H1 (cell line): ENCODE results near the gene TFDP1. TPM values are rescaled to one million over a fixed set of nuclear protein-coding genes. Genes with fewer than 3 reads are reported as not detected.
"Not testable (repeated sequence)": the region's sequence is repeated elsewhere in the genome, so short reads cannot be mapped to it uniquely, and the experiment has no call there.

Experiments used
- CTCF ChIA-PET: fragments of 300-600 bp; sonication (Branson Sonifier 250); formaldehyde crosslinking; loops from one replicate; lab custom pipeline; 2021; ENCODE audit not compliant: partially characterized antibody; lab: Charles Lee
- POLR2A ChIA-PET: fragments of 300-600 bp; sonication (Branson Sonifier 250); formaldehyde crosslinking; loops from one replicate; lab custom pipeline; 2021; ENCODE audit warnings: inconsistent platforms; ENCODE audit not compliant: partially characterized antibody; lab: Charles Lee
- DNase-seq, 2 experiments: peaks; one replicate each; pipeline versions ENCODE4 v3.0.0 to v3.0.0-alpha.2; 2010 to 2022; ENCODE audit warnings: low spot score in 2 of 2, low read depth in 1 of 2, mixed read lengths in 1 of 2
- FAIRE-seq: peaks from 2 replicates; lab custom pipeline; 2011; peaks lifted over from hg19 to GRCh38; lab: Jason Lieb, UNC
- H2AFZ ChIP-seq: 2 replicates; pipeline ENCODE4 v1.8.1; 2012; ENCODE audit warnings: low read length, inconsistent platforms
- H2AK5ac ChIP-seq: 2 replicates; pipeline ENCODE4 v1.6.1; 2013; ENCODE audit warnings: low read depth, low read length
- H2BK120ac ChIP-seq: replicated peaks from 2 replicates; pipeline ENCODE3; 2013; ENCODE audit warnings: low read depth, low read length, inconsistent platforms
- H2BK12ac ChIP-seq: 2 replicates; pipeline ENCODE4 v1.6.1; 2013; ENCODE audit warnings: low read depth, low read length
- H2BK15ac ChIP-seq: 2 replicates; pipeline ENCODE4 v1.6.1; 2013; ENCODE audit warnings: low read length
- H2BK20ac ChIP-seq: 2 replicates; pipeline ENCODE4 v1.6.1; 2013; ENCODE audit warnings: low read length
- H2BK5ac ChIP-seq: 2 replicates; pipeline ENCODE4 v1.6.1; 2013; ENCODE audit warnings: low read depth, low read length
- H3K14ac ChIP-seq: 2 replicates; pipeline ENCODE4 v1.6.1; 2013; ENCODE audit warnings: inconsistent platforms; ENCODE audit not compliant: insufficient read length
- H3K18ac ChIP-seq: 2 replicates; pipeline ENCODE4 v1.6.1; 2013; ENCODE audit warnings: low read length; ENCODE audit errors: extremely low read depth
- H3K23ac ChIP-seq: 2 replicates; pipeline ENCODE4 v1.6.1; 2013; ENCODE audit warnings: inconsistent platforms; ENCODE audit not compliant: insufficient read length
- H3K23me2 ChIP-seq: 2 replicates; pipeline ENCODE4 v1.6.1; 2013; ENCODE audit warnings: low read depth, low read length
- H3K27ac ChIP-seq: 2 replicates; pipeline ENCODE4 v1.6.1; 2011; ENCODE audit warnings: low read depth, low read length, inconsistent platforms
- H3K27me3 ChIP-seq, 4 experiments: replicated peaks in 1 of 4; 1 replicate in 1 of 4; 2 replicates in 3 of 4; pipeline versions ENCODE4 v1.6.1 to v1.8.1; 2011 to 2013; ENCODE audit warnings: low read length in 3 of 4, mild to moderate bottlenecking in 3 of 4, inconsistent platforms in 2 of 4, mixed read lengths in 2 of 4, moderate library complexity in 1 of 4; ENCODE audit not compliant: control insufficient read depth in 3 of 4, insufficient read depth in 3 of 4; ENCODE audit errors: extremely low read depth in 1 of 4
- H3K36me3 ChIP-seq, 4 experiments: 2 replicates each; pipeline versions ENCODE4 v1.6.1 to v1.8.1; 2011 to 2013; ENCODE audit warnings: mild to moderate bottlenecking in 4 of 4, low read length in 3 of 4, moderate library complexity in 2 of 4, control low read depth in 1 of 4, inconsistent platforms in 1 of 4; ENCODE audit not compliant: insufficient read depth in 4 of 4, control insufficient read depth in 2 of 4
- H3K4ac ChIP-seq: replicated peaks from 2 replicates; pipeline ENCODE3; 2013; ENCODE audit warnings: low read length, low read depth, mixed read lengths, inconsistent platforms; ENCODE audit not compliant: insufficient read length
- H3K4me1 ChIP-seq, 4 experiments: replicated peaks in 1 of 4; 1 replicate in 1 of 4; 2 replicates in 3 of 4; pipeline versions ENCODE4 v1.6.1 to v1.8.1; 2011 to 2013; ENCODE audit warnings: low read length in 3 of 4, inconsistent platforms in 2 of 4, mixed read lengths in 1 of 4; ENCODE audit not compliant: insufficient read depth in 4 of 4, control insufficient read depth in 3 of 4
- H3K4me2 ChIP-seq, 2 experiments: 2 replicates each; pipeline versions ENCODE4 v1.6.1 to v1.8.1; 2011 to 2013; ENCODE audit warnings: low read depth in 2 of 2, low read length in 2 of 2, control low read depth in 1 of 2, inconsistent platforms in 1 of 2, mild to moderate bottlenecking in 1 of 2; ENCODE audit not compliant: insufficient read depth in 1 of 2
- H3K4me3 ChIP-seq, 4 experiments: fragments of 200-600, 300-600 bp in 1 of 4; sonication (generic), shearing (Covaris generic), sonication (Bioruptor Twin) in 1 of 4; 2 replicates each; pipeline versions ENCODE4 v1.5.1 to v1.8.1; 2011 to 2016; ENCODE audit warnings: low read length in 4 of 4, low read depth in 3 of 4, control low read depth in 2 of 4, inconsistent platforms in 2 of 4, mild to moderate bottlenecking in 2 of 4, mixed read lengths in 1 of 4, moderate library complexity in 1 of 4; ENCODE audit not compliant: insufficient read depth in 2 of 4; ENCODE audit errors: extremely low read depth in 1 of 4
- H3K56ac ChIP-seq: replicated peaks from 2 replicates; pipeline ENCODE3; 2013; ENCODE audit warnings: low read depth, mild to moderate bottlenecking, mixed read lengths, low read length, inconsistent platforms; ENCODE audit not compliant: insufficient read length
- H3K79me1 ChIP-seq: 2 replicates; pipeline ENCODE4 v1.6.1; 2013; ENCODE audit warnings: low read depth, low read length, control low read depth
- H3K79me2 ChIP-seq, 2 experiments: 2 replicates each; pipeline versions ENCODE4 v1.6.1 to v1.8.1; 2012 to 2013; ENCODE audit warnings: low read length in 2 of 2, mild to moderate bottlenecking in 2 of 2, inconsistent platforms in 1 of 2; ENCODE audit not compliant: insufficient read depth in 2 of 2, control insufficient read depth in 1 of 2
- H3K9ac ChIP-seq, 4 experiments: replicated peaks in 1 of 4; 1 replicate in 1 of 4; 2 replicates in 3 of 4; pipeline versions ENCODE4 v1.6.1 to v1.8.1; 2011 to 2013; ENCODE audit warnings: low read depth in 3 of 4, low read length in 3 of 4, control low read depth in 2 of 4, mild to moderate bottlenecking in 2 of 4, moderate library complexity in 2 of 4, inconsistent platforms in 1 of 4; ENCODE audit errors: extremely low read depth in 1 of 4
- H3K9me3 ChIP-seq, 2 experiments: 2 replicates each; pipeline versions ENCODE4 v1.6.1 to v1.8.1; 2012 to 2013; ENCODE audit warnings: mild to moderate bottlenecking in 2 of 2, moderate library complexity in 2 of 2, control low read depth in 1 of 2, inconsistent platforms in 1 of 2, low read depth in 1 of 2, low read length in 1 of 2, mixed read lengths in 1 of 2; ENCODE audit not compliant: insufficient read depth in 2 of 2
- H4K20me1 ChIP-seq, 2 experiments: replicated peaks in 1 of 2; 2 replicates each; pipeline versions ENCODE3 to v1.8.1; 2011 to 2013; ENCODE audit warnings: inconsistent platforms in 2 of 2, low read length in 2 of 2, mild to moderate bottlenecking in 1 of 2; ENCODE audit not compliant: insufficient read depth in 2 of 2, control insufficient read depth in 1 of 2
- H4K5ac ChIP-seq: 2 replicates; pipeline ENCODE4 v1.6.1; 2013; ENCODE audit warnings: low read length, low read depth, mixed read lengths, inconsistent platforms; ENCODE audit not compliant: insufficient read length
- H4K8ac ChIP-seq: 2 replicates; pipeline ENCODE4 v1.8.0; 2013; ENCODE audit warnings: mild to moderate bottlenecking, moderate library complexity, low read length, inconsistent platforms; ENCODE audit not compliant: insufficient read depth; ENCODE audit errors: extremely low read depth
- H4K91ac ChIP-seq: replicated peaks from 2 replicates; pipeline ENCODE3; 2013; ENCODE audit warnings: low read length, mixed read lengths, inconsistent platforms; ENCODE audit not compliant: insufficient read length
- WGBS, 2 experiments: shearing (Covaris generic) in 1 of 2; methylation state at CpG; one replicate each; pipeline versions ENCODE4 v1.1.6 to v1.1.7; 2013 to 2015; ENCODE audit warnings: low lambda C conversion rate in 2 of 2, mixed read lengths in 2 of 2, inconsistent platforms in 1 of 2, low coverage in 1 of 2, missing lambda C conversion rate in 1 of 2; ENCODE audit not compliant: insufficient replicate concordance in 2 of 2, insufficient coverage in 1 of 2, insufficient read length in 1 of 2; ENCODE audit errors: extremely low coverage in 1 of 2, missing lambda C conversion rate in 1 of 2; 5-methylcytosine and 5-hydroxymethylcytosine counted together
- polyA plus RNA-seq, 7 experiments: library from polyadenylated mRNA; depleted of rRNA in 3 of 7; stranded (reverse) in 5 of 7; unstranded in 2 of 7; fragments of >200 nt in 5 of 7; fragments of 200-250 nt in 2 of 7; gene quantifications; 1 replicate in 5 of 7; 2 replicates in 1 of 7; 4 replicates in 1 of 7; pipeline versions ENCODE4 v1.2.1 to v1.2.3, GENCODE V29; 2011 to 2013; ENCODE audit warnings: missing spikeins in 2 of 7, mixed read lengths in 2 of 7
- total RNA-seq: library from RNA; stranded (reverse); fragmentation: NEBNext Ultra II Directional; extraction: Animal tissue kit (Norgen Biotek cat#: 25700); gene quantifications from 2 replicates; pipeline ENCODE4 v1.2.1, GENCODE V29; 2021

Gene TFDP1
- total and polyA plus RNA-seq, 2 of the 8 experiments (the other 6 are each of a cell fraction or from before 2014, with no cell fraction given): 43.6 to 81.9 TPM

DNA sequence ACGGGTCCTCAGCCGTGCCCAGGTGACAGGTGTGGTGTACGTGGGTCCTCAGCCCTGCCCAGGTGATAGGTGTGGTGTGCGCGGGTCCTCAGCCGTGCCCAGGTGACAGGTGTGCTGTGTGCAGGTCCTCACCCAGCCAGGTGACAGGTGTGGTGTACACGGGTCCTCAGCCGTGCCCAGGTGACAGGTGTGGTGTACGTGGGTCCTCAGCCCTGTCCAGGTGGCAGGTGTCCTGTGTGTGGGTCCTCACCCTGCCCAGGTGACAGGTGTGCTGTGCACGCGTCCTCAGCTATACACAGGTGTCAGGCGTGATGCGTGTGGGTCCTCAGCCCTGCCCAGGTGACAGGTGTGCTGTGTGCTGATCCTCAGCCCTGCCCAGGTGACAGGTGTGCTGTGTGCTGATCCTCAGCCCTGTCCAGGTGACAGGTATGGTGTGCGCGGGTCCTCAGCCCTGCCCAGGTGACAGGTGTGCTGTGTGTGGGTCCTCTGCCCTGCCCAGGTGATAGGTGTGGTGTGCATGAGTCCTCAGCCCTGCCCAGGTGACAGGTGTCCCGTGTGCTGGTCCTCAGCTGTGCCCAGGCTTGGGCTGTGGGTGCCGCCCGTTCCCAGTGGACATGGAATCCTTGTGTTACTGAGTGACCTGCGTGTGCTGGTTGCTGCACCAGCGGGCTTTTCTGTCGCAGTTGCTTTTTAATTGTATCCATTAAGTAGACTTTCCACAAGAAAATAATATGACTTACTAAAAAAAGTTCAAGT is 9.7 kb downstream of the TFDP1 start:
- Histone ChIP-seq H3K79me2 (peaks cover 20 to 79% of the 10 kb centered on the region in 2 experiments), H3K36me3 (peaks cover 3 to 11% (median 8%) of the 10 kb centered on the region in 4 experiments; a peak in 5 of 8 replicates), H3K79me1 (peaks cover 25% of the 10 kb centered on the region), H4K20me1 (peaks cover 16 to 24% of the 10 kb centered on the region in 2 experiments)
- H3K4me1 ChIP-seq, H3K23me2 ChIP-seq, H3K14ac ChIP-seq, H2AK5ac ChIP-seq, H3K4ac ChIP-seq, H3K27ac ChIP-seq, H3K27me3 ChIP-seq, H2BK12ac ChIP-seq, H4K8ac ChIP-seq, H2BK120ac ChIP-seq, H3K9ac ChIP-seq, H3K4me3 ChIP-seq, H3K56ac ChIP-seq, H2BK20ac ChIP-seq, H4K91ac ChIP-seq, H4K5ac ChIP-seq, H2BK15ac ChIP-seq, H3K23ac ChIP-seq, CTCF ChIA-PET, FAIRE-seq, H2BK5ac ChIP-seq, H2AFZ ChIP-seq, H3K4me2 ChIP-seq, H3K18ac ChIP-seq, H3K9me3 ChIP-seq: not testable (repeated sequence)
- peak in 1 of 2 experiments; percentile 34 for DNase-seq
- 97% methylated on average over 20 of the region's 21 CpGs; no CpG with 5 or more reads in 1 of the 2 experiments for WGBS, 2 experiments
- POLR2A ChIA-PET: interaction anchor here (1.1 kb wide), 1 partner anchor 11 kb away, joined by 3 read pairs; no protein-coding TSS in a partner anchor
